ENCODE data around the gene KCNH2. TPM values are rescaled to one million over a fixed set of nuclear protein-coding genes. Genes with fewer than 3 reads are reported as not detected.

The KCNH2 gene
- polyA plus RNA-seq, 1 of the 3 experiments (the other 2 are of a cell fraction), result 2.2 TPM

GRCh38 chr7:150940431-150941102, 37.6 kb downstream of the KCNH2 start:
- DNase-seq, result no peak
- Histone ChIP-seq H3K9me2 (no peaks in the 10 kb centered on the region), H2AFZ (ENCODE audit: low read depth) (no peak overlapping the region), H3K4me1 (ENCODE audit: control insufficient read depth in 1 of 2, insufficient read depth in 2 of 2, low read depth in 1 of 2, low read length in 1 of 2) (peaks cover 0 to 71% of the 10 kb centered on the region in 2 experiments; a peak in 2 of 4 replicates), H3K4me2 (no peak overlapping the region), H3K4me3 (ENCODE audit: low read depth in 2 of 2, low read length in 1 of 2) (no peak overlapping the region), H3K9me3 (no peaks in the 10 kb centered on the region), H3F3A (replicated peaks; ENCODE audit: insufficient read depth) (no peaks in the 10 kb centered on the region), H3K9ac (no peak overlapping the region), H3K27ac (ENCODE audit: low read depth in 2 of 2, low read length in 1 of 2) (peak overlapping the region in 1 of 2 experiments; percentile 3; a peak in 1 of 4 replicates), H3K27me3 (ENCODE audit: insufficient read depth) (peaks cover 22% of the 10 kb centered on the region; the same call in 1 of the 2 replicates), H3K79me2 (ENCODE audit: insufficient read depth) (no peaks in the 10 kb centered on the region), H4K20me1 (ENCODE audit: insufficient read depth) (no peaks in the 10 kb centered on the region), H3K36me3 (replicated peaks in 1 of 2; ENCODE audit: control insufficient read depth in 1 of 2, insufficient read depth in 2 of 2, low read length in 1 of 2) (no peaks in the 10 kb centered on the region)
- ChIA-PET POLR2A (no interaction called here), CTCF (interaction anchor here (0.8 to 5.5 kb wide), 11 partner anchors 8 to 183 kb away, joined by 3 to 49 read pairs (median 4); no protein-coding TSS in a partner anchor)
- TF ChIP-seq POLR2AphosphoS5 (IDR thresholded peaks at IDR 0.05; ENCODE audit: low read depth, low read length) (no peak), CTCF (IDR thresholded peaks at IDR 0.05) (no peak), FOSL2 (IDR thresholded peaks at IDR 0.05; ENCODE audit: borderline replicate concordance, low read depth) (no peak), FOXJ3 (CRISPR knock-in tag; IDR thresholded peaks at IDR 0.05) (no peak), TAF1 (IDR thresholded peaks at IDR 0.05; ENCODE audit: borderline replicate concordance, low read depth, low read length) (no peak), RXRA (IDR thresholded peaks at IDR 0.05; ENCODE audit: borderline replicate concordance, low read depth) (no peak), NFIC (IDR thresholded peaks at IDR 0.05; ENCODE audit: borderline replicate concordance) (no peak), MXI1 (IDR thresholded peaks at IDR 0.05; ENCODE audit: low read depth, low read length) (no peak), EP300 (IDR thresholded peaks at IDR 0.05; ENCODE audit: borderline replicate concordance in 1 of 2, low read depth in 1 of 2, low read length in 1 of 2) (no peak), EZH2phosphoT487 (IDR thresholded peaks at IDR 0.05; ENCODE audit: borderline replicate concordance, low read depth) (no peak), GABPA (IDR thresholded peaks at IDR 0.05; ENCODE audit: low read depth) (no peak)
- TF ChIP-seq, protein P1, sequence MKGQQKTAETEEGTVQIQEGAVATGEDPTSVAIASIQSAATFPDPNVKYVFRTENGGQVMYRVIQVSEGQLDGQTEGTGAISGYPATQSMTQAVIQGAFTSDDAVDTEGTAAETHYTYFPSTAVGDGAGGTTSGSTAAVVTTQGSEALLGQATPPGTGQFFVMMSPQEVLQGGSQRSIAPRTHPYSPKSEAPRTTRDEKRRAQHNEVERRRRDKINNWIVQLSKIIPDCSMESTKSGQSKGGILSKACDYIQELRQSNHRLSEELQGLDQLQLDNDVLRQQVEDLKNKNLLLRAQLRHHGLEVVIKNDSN (IDR thresholded peaks at IDR 0.05; ENCODE audit: borderline replicate concordance, low read depth), result no peak
- TF ChIP-seq, protein P2, sequence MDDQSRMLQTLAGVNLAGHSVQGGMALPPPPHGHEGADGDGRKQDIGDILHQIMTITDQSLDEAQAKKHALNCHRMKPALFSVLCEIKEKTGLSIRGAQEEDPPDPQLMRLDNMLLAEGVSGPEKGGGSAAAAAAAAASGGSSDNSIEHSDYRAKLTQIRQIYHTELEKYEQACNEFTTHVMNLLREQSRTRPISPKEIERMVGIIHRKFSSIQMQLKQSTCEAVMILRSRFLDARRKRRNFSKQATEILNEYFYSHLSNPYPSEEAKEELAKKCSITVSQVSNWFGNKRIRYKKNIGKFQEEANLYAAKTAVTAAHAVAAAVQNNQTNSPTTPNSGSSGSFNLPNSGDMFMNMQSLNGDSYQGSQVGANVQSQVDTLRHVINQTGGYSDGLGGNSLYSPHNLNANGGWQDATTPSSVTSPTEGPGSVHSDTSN (IDR thresholded peaks at IDR 0.05), result no peak
- TF ChIP-seq, protein P3, sequence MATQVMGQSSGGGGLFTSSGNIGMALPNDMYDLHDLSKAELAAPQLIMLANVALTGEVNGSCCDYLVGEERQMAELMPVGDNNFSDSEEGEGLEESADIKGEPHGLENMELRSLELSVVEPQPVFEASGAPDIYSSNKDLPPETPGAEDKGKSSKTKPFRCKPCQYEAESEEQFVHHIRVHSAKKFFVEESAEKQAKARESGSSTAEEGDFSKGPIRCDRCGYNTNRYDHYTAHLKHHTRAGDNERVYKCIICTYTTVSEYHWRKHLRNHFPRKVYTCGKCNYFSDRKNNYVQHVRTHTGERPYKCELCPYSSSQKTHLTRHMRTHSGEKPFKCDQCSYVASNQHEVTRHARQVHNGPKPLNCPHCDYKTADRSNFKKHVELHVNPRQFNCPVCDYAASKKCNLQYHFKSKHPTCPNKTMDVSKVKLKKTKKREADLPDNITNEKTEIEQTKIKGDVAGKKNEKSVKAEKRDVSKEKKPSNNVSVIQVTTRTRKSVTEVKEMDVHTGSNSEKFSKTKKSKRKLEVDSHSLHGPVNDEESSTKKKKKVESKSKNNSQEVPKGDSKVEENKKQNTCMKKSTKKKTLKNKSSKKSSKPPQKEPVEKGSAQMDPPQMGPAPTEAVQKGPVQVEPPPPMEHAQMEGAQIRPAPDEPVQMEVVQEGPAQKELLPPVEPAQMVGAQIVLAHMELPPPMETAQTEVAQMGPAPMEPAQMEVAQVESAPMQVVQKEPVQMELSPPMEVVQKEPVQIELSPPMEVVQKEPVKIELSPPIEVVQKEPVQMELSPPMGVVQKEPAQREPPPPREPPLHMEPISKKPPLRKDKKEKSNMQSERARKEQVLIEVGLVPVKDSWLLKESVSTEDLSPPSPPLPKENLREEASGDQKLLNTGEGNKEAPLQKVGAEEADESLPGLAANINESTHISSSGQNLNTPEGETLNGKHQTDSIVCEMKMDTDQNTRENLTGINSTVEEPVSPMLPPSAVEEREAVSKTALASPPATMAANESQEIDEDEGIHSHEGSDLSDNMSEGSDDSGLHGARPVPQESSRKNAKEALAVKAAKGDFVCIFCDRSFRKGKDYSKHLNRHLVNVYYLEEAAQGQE (IDR thresholded peaks at IDR 0.05; ENCODE audit: low read depth, low read length), result no peak
- TF ChIP-seq, protein P4, sequence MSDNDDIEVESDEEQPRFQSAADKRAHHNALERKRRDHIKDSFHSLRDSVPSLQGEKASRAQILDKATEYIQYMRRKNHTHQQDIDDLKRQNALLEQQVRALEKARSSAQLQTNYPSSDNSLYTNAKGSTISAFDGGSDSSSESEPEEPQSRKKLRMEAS (IDR thresholded peaks at IDR 0.05; ENCODE audit: low read depth), result no peak
- WGBS (ENCODE audit: low lambda C conversion rate), result 51% methylated on average over 11 of the region's 11 CpGs
